AG09319 (cell line): ENCODE measurements around the gene BAG2.

Source experiments
- DNase-seq: peaks from one replicate; pipeline ENCODE4 v3.0.0-alpha.2; 2010; ENCODE audit warnings: low read depth; ENCODE audit errors: extremely low read depth
- TF ChIP-seq, protein P1 (sequence below): IDR thresholded peaks from 2 replicates; pipeline ENCODE4 v1.5.1; 2011; ENCODE audit warnings: low read depth, mild to moderate bottlenecking, inconsistent platforms, low read length, moderate library complexity

The BAG2 gene

DNA sequence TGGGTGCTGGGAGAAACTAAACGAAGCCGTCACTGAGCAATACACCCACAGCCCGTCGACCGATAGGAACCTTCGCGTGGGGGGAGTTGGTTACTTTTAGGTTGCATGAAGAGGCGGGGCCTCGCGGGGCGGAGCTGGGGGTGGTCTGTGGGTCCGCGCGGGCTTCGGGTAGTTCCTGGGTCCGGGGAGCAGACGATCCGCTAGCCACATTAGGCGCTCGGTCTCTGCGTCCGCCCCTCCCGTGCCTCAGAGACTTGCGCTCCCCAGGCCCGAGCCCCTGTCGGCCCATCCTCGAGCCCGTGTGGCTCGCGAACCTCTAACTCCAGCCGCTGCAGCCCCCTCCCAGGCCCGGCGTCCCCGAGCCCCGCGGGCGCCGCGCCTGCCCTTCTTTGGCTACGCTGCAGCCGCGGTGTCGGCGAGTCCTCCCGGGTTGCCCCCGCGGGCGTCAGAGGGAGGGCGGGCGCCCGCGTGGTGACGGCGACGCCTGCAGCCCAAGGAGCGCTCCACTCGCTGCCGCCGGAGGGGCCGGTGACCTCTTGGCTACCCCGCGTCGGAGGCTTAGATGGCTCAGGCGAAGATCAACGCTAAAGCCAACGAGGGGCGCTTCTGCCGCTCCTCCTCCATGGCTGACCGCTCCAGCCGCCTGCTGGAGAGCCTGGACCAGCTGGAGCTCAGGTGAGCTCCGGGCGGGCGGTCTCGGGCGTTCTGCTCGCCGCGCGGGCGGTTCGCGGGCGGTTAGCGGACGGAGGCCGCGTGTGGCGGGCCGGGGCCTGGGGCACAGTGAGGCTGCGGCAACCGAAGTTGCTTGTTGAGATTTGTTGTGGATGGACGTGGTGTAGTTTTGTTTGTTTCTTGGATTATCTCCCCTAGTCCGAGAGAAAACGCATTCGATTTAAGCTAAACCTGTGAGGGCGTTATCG lies at the start of gene BAG2:
Gene BAG2, plus strand, starts transcription at position 191 of the 920 bp plus-strand sequence. Its CDS starts 372 bp downstream, at position 563.
- DNase-seq, result peak; percentile 75
- TF ChIP-seq, protein P1, sequence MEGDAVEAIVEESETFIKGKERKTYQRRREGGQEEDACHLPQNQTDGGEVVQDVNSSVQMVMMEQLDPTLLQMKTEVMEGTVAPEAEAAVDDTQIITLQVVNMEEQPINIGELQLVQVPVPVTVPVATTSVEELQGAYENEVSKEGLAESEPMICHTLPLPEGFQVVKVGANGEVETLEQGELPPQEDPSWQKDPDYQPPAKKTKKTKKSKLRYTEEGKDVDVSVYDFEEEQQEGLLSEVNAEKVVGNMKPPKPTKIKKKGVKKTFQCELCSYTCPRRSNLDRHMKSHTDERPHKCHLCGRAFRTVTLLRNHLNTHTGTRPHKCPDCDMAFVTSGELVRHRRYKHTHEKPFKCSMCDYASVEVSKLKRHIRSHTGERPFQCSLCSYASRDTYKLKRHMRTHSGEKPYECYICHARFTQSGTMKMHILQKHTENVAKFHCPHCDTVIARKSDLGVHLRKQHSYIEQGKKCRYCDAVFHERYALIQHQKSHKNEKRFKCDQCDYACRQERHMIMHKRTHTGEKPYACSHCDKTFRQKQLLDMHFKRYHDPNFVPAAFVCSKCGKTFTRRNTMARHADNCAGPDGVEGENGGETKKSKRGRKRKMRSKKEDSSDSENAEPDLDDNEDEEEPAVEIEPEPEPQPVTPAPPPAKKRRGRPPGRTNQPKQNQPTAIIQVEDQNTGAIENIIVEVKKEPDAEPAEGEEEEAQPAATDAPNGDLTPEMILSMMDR, result no peak; the same call in none of the 2 replicates

DNA sequence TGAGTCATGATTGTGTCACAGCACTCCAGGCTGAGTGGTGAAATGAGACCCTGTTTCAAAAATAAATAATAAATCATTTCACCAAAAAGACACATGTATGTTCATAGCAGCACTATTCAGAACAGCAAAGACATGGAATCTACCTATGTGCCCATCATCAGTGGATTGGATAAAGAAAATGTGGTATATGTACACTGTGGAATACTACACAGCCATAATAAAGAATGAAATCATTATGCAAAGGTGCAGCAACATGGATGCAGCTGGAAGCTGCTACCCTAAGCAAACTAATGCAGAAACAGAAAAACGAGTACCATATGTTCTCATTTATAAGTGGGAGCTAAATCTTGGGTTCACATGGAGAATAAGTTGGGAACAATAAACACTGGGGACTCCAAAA lies 49.0 kb upstream of the BAG2 start:
- DNase-seq, result no peak

DNA sequence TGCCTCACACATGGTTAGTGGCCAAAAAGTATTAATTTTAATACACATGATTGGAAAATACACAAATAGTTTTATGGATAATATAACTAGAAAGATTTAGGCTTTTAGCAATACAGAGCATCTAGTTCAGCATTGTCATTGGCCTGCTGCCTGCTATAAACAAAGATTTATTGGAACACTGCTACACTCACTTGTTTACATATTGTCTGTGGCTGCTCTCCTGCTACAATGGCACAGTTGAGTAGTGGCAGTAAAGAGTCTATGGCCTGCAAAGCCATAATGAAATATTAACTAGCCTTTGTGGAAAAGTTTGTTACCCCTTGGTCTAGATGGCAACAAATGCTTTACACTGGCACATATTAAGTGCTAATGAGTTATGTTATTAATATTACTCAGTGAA lies 44.4 kb upstream of the BAG2 start:
- no peak for DNase-seq
- TF ChIP-seq, protein P1, result no peak

More for the DNA sequence above, 49.0 kb upstream of the BAG2 start:
- TF ChIP-seq, protein P1, result no peak

DNA sequence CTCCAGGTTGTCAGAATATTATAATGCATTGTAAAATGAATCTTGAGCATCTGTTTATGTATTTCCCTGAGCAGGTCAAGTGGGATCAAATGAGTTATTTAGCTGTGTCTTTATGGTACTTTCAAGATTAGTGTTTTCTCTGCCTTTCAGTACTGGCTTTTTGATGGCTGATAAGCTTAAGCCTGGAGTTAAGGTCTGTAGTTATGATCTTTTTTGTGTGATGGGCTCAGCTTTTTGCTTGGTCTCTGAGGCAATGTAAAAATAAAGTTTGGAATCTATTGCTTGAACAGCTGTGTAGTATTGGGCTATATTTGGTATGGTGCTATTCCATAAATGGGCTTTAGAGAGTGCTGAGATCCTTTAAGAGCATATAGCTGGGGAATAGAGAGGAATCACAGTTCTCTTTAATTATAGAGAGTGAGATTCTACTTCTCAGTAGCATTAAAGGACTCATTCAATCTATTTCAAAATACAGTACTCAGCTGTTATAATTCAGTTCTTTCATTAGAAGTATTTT lies 41.4 kb upstream of the BAG2 start:
- TF ChIP-seq, protein P1, result no peak

DNA sequence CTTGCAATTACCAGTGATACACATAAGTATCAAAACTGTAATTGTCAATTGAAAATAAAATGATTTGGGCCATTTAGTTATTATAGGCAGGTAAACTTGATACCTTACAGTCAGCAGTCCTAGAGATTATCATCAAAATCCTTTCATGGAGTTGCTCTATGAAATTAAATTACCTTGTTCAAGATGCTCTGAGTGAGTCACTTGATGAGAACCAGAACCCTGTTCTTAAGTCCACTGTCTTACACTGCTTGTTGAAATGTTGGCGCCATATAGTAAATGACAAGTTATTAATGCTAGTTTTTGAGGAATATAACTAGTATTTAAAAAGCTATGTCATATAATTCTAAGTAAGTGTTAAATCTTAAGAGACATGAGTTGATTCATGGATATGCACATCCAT lies 37.2 kb upstream of the BAG2 start:
- no peak for DNase-seq
- TF ChIP-seq, protein P1, result no peak

More for the DNA sequence above, 41.4 kb upstream of the BAG2 start:
- no peak for DNase-seq

DNA sequence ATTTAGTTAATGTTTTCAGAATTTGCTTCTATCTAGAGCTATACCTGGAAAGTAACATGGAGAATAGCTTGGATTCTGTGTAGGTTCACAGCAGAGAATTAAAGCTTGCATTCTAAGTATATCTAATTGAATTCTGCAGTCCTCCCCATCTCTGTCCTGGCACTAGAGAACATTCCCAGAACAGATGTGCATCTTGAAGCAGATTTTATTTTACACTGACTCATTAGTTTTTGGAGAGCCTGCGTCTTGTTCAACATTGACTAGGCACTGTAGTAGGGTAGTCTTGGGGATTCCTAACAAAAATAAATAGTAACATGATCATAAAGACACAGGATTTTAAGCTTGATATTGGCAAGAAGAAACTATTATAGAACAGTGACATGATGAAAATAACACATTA lies 36.2 kb upstream of the BAG2 start:
- peak; percentile 15 for DNase-seq
- TF ChIP-seq, protein P1, result no peak

DNA sequence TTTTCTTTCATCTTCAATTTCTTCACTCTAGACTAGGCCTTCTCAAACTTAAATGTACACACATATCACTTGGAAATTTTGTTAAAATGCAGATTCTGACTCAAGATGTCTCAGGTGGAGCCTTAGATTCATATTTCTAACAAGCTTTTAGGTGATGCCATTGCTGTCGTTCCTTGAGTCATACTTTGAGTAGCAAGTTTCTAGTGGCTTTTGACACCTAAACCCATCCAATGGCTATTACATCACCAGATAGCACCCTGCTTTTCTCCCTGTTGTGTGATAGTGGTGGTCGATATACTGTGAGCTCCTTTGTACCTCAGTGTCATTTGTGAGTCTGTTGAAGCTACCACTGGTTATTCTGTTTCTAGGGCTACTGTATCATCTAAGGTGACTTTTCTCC lies 34.8 kb upstream of the BAG2 start:
- DNase-seq, result no peak

More for the DNA sequence above, 34.8 kb upstream of the BAG2 start:
- TF ChIP-seq, protein P1, result no peak
